GM08714 (cell line): ENCODE data around the gene ARHGAP40.

Experiments
- H3K4me3 ChIP-seq: fragments of 200-500 bp; sonication (Bioruptor generic); 2 replicates; pipeline ENCODE4 v1.5.1; 2014; ENCODE audit warnings: mild to moderate bottlenecking, low read length, inconsistent platforms
- ZNF274 ChIP-seq: IDR thresholded peaks from 2 replicates; pipeline ENCODE4 v1.6.1; 2012; ENCODE audit warnings: mild to moderate bottlenecking, low read depth, low read length

Gene ARHGAP40

GRCh38 chr20:38645351-38645750 lies 43.7 kb downstream of the ARHGAP40 start:
- no peak for TF ChIP-seq ZNF274
- no peak overlapping the region for H3K4me3 ChIP-seq

- no peak overlapping the region for H3K4me3 ChIP-seq
- no peak for TF ChIP-seq ZNF274
Measured at GRCh38 chr20:38645980-38646858, 44.6 kb downstream of the ARHGAP40 start.

- TF ChIP-seq ZNF274, result no peak
- H3K4me3 ChIP-seq, result no peak overlapping the region
Measured at GRCh38 chr20:38649275-38649891, 47.8 kb downstream of the ARHGAP40 start.

GRCh38 chr20:38650010-38650409 lies 48.4 kb downstream of the ARHGAP40 start:
- TF ChIP-seq ZNF274, result no peak
- H3K4me3 ChIP-seq, result no peak overlapping the region

DNA sequence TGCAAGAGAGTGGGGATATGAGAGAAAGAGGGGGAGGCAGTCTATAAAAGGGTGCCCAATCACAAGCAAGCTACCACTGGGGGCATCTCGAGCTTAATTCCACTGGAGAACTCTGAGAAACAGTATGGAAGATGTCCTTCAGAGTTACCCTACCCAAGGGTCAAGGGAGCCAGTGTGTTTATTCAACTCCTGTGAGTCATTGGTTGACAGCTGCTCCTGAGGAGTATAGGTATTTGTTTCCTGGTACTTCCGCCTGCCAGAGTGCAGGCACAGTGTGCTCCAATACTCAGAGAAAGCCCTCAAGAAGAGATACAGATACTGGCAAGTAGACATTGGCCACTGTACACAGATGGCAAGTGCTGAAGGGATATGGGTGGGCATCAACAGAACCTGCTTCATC lies 49.5 kb downstream of the ARHGAP40 start:
- H3K4me3 ChIP-seq, result no peak overlapping the region
- no peak for TF ChIP-seq ZNF274

DNA sequence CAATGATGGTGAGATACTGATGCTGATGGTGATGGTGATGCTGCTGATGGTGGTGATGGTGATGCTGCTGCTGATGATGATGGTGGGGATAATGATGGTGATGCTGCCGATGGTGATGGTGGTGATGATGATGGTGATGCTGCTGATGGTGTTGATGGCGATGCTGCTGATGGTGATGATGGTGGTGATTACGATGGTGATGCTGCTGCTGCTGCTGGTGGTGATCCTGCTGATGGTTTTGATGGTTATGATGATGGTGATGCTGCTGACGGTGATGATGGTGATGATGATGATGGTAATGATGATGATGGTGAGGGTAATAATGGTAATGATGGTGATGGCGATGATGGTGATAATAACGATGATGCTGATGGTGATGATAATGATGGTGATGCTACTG lies 50.0 kb downstream of the ARHGAP40 start:
- no peak overlapping the region for H3K4me3 ChIP-seq
- TF ChIP-seq ZNF274, result no peak

- no peak for TF ChIP-seq ZNF274
- no peak overlapping the region for H3K4me3 ChIP-seq
Measured at GRCh38 chr20:38652995-38653394, 51.4 kb downstream of the ARHGAP40 start.

GRCh38 chr20:38657390-38657789 lies 55.8 kb downstream of the ARHGAP40 start:
- TF ChIP-seq ZNF274, result no peak

DNA sequence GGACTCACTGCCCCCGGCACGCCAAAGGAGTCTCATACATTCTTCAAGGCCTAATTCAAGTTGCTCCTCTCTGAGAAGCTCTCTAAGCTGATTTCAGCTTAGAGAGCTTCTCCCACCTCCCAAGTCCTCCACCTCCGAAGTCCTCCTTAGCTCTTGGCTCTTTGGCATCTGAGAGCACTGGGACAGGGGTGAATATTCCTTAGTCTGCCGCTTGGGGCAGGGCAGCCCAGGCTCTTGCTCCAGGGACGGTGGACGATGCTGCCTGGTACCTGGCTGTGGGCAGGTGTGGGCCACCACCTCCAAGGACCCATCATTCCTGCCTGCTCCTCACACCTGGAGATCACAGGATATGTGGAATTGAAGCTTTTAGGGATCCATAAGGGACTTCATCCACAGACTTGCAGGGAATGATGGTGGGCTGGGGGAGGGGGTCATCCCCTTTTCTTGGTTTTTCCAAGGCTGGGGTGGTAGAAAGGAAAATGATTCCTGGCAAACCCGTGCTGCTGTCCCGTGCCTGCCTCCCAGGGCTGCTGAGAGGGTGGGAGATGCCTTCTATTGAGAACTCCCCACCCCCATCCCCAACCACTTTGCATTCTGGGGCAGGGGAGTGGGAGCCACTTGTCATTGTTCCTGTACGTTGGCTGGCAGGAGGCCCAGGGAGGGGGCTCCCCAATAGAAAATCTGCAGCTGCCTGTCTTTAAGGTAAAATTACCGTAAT lies 57.4 kb downstream of the ARHGAP40 start:
- no peak for TF ChIP-seq ZNF274
- H3K4me3 ChIP-seq, result no peak overlapping the region

More at GRCh38 chr20:38657390-38657789, 55.8 kb downstream of the ARHGAP40 start:
- no peak overlapping the region for H3K4me3 ChIP-seq

DNA sequence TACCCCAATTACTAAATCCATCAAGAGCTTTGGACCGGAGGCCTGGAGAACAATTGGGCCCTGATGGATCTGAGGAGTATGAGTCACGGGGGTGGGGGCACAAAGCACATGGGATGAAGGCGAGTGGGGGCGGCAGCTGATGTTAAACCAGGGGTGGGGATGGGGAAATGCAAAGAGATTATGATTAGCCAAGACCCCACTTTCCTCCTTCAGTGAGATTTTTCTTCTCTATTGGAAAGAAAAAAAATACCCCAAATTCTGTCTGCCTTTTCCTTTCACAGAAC lies 57.9 kb downstream of the ARHGAP40 start:
- TF ChIP-seq ZNF274, result no peak
- H3K4me3 ChIP-seq, result no peak overlapping the region

- no peak for TF ChIP-seq ZNF274
- H3K4me3 ChIP-seq, result no peak overlapping the region
Measured at GRCh38 chr20:38660429-38660828, 58.8 kb downstream of the ARHGAP40 start.

- no peak for TF ChIP-seq ZNF274
- no peak overlapping the region for H3K4me3 ChIP-seq
Measured at GRCh38 chr20:38663660-38664059, 62.1 kb downstream of the ARHGAP40 start.

DNA sequence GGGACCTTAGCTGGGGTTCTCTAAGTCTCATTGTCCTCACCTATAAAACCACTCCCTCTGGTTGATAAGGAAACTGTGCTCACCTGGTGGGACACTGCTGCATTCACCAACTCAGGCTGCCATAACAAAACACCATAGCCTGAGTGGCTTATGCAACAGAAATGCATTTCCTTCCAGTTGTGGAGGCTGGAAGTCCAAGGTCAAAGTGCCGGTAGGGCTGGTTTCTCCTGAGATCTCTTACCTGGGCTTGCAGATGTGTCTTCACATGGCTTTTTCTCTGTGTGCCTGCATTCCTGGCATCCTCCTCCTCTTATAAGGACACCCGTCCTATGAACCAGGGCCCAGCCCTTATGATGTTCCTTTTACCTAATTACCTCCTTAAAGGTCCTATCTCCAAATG lies 62.7 kb downstream of the ARHGAP40 start:
- no peak for TF ChIP-seq ZNF274

DNA sequence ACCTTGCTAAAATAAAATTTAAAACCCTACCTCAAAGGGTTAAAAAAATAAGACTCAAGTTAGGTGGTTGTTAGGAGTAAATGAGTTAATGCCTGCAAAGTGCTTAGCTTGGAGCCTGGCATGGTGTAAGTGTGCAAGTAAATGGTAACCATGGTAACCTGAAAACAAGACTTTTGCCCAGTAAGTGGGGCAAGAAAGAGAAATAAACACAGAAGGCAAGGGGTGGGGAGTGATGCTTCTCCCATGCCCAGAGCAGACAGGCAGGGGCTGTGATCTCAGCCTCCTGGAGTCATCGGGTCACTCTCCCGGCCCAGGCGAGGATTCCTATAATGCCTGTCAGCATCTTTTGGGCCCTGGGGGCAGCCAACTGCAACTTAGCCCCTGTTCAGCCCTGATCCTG lies 63.5 kb downstream of the ARHGAP40 start:
- TF ChIP-seq ZNF274, result no peak
- no peak overlapping the region for H3K4me3 ChIP-seq

More for the DNA sequence above, 62.7 kb downstream of the ARHGAP40 start:
- H3K4me3 ChIP-seq, result no peak overlapping the region

- no peak overlapping the region for H3K4me3 ChIP-seq
- TF ChIP-seq ZNF274, result no peak
Measured at GRCh38 chr20:38665506-38666285, 64.1 kb downstream of the ARHGAP40 start.
